Osteoblast (primary cell): ENCODE measurements around the gene STAT4. TPM values are rescaled to one million over a fixed set of nuclear protein-coding genes. Genes with fewer than 3 reads are reported as not detected.
A peak's percentile ranks its signal among the peaks of the same experiment; 100 is the strongest.

Experiments
- DNase-seq: peaks from one replicate; pipeline ENCODE4 v3.0.0; 2011; ENCODE audit warnings: low spot score, mixed read lengths; ENCODE audit not compliant: insufficient read length; ENCODE audit errors: missing footprints
- H2AFZ ChIP-seq: 2 replicates; pipeline ENCODE4 v1.6.0; 2011; ENCODE audit warnings: mild to moderate bottlenecking, low read length
- H3K27ac ChIP-seq: 2 replicates; pipeline ENCODE4 v1.5.1; 2011; ENCODE audit warnings: mild to moderate bottlenecking, low read depth, low read length, moderate library complexity
- H3K27me3 ChIP-seq: 2 replicates; pipeline ENCODE4 v1.6.0; 2012; ENCODE audit warnings: mild to moderate bottlenecking, control low read depth, inconsistent platforms, low read length, moderate library complexity; ENCODE audit not compliant: insufficient read depth
- H3K36me3 ChIP-seq: 2 replicates; pipeline ENCODE4 v1.5.1; 2011; ENCODE audit warnings: mild to moderate bottlenecking, low read length, control low read depth, moderate library complexity; ENCODE audit not compliant: insufficient read depth
- H3K4me1 ChIP-seq: 2 replicates; pipeline ENCODE4 v1.5.1; 2011; ENCODE audit warnings: mild to moderate bottlenecking, low read length, control low read depth, moderate library complexity; ENCODE audit not compliant: insufficient read depth
- H3K4me2 ChIP-seq: 2 replicates; pipeline ENCODE4 v1.6.0; 2011; ENCODE audit warnings: mild to moderate bottlenecking, low read length; ENCODE audit not compliant: insufficient read depth
- H3K4me3 ChIP-seq: fragments of 200-600 bp; sonication (generic); 3 replicates; pipeline ENCODE4 v1.5.1; 2012; ENCODE audit warnings: mild to moderate bottlenecking, low read length, inconsistent platforms; ENCODE audit not compliant: insufficient read depth
- H3K79me2 ChIP-seq: 2 replicates; pipeline ENCODE4 v1.6.0; 2012; ENCODE audit warnings: mild to moderate bottlenecking, low read length, control low read depth, inconsistent platforms; ENCODE audit not compliant: insufficient read depth
- H3K9me3 ChIP-seq: 2 replicates; pipeline ENCODE4 v1.5.1; 2011; ENCODE audit warnings: low read depth, low read length, control low read depth
- H4K20me1 ChIP-seq: 2 replicates; pipeline ENCODE4 v1.6.0; 2012; ENCODE audit warnings: mild to moderate bottlenecking, low read length, control low read depth; ENCODE audit not compliant: insufficient read depth
- CTCF ChIP-seq: IDR thresholded peaks from 2 replicates; pipeline ENCODE4 v1.5.1; 2011; ENCODE audit warnings: mild to moderate bottlenecking, low read depth, low read length, moderate library complexity; ENCODE audit errors: extremely low read depth
- total RNA-seq: library from RNA; depleted of rRNA; stranded (reverse); fragments of >200 nt; gene quantifications from 2 replicates; pipeline ENCODE4 v1.2.3, GENCODE V29; 2012

Gene STAT4
- total RNA-seq, 1 donor, result 16.6 TPM

- Histone ChIP-seq H3K79me2 (no peaks in the 10 kb centered on the region), H2AFZ (no peak overlapping the region), H4K20me1 (no peaks in the 10 kb centered on the region), H3K4me1 (peaks cover 6% of the 10 kb centered on the region), H3K9me3 (no peaks in the 10 kb centered on the region), H3K36me3 (no peaks in the 10 kb centered on the region), H3K4me3 (no peak overlapping the region), H3K27me3 (no peaks in the 10 kb centered on the region), H3K27ac (no peak overlapping the region), H3K4me2 (no peak overlapping the region)
- no peak for TF ChIP-seq CTCF
- no peak for DNase-seq
Measured at GRCh38 chr2:191100216-191100615, 50.6 kb downstream of the STAT4 start.

GRCh38 chr2:191087311-191087710, 63.5 kb downstream of the STAT4 start:
- H4K20me1 ChIP-seq, result no peaks in the 10 kb centered on the region
- no peaks in the 10 kb centered on the region for H3K9me3 ChIP-seq
- no peak overlapping the region for H3K4me2 ChIP-seq
- H3K27me3 ChIP-seq, result no peaks in the 10 kb centered on the region
- DNase-seq, result no peak
- H3K79me2 ChIP-seq, result no peaks in the 10 kb centered on the region
- no peaks in the 10 kb centered on the region for H3K36me3 ChIP-seq
- TF ChIP-seq CTCF, result no peak
- H3K4me3 ChIP-seq, result no peak overlapping the region
- H3K4me1 ChIP-seq, result peaks cover 3% of the 10 kb centered on the region
- H3K27ac ChIP-seq, result no peak overlapping the region
- no peak overlapping the region for H2AFZ ChIP-seq

DNA sequence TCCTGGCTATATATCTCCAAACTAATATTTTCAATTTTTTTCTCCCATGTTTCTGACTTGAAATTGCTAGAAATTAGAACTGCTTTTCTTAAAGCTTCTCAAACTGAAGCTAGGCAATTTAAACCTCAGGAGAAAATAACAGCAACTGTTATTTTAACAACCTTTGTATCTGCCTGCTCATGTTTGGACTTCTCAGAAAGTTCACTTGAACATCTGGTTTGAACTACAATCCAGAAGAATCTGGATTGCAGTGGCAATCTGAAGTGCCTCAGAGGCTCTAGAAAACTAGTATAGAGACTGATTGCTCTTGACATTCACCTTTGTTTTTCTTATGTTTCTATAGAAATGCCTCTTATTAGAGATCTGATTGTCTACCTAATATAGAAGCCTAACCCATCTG, 64.1 kb downstream of the STAT4 start:
- Histone ChIP-seq H3K79me2 (no peaks in the 10 kb centered on the region), H3K4me3 (no peak overlapping the region)
- DNase-seq, result no peak

GRCh38 chr2:191083540-191083939, 67.3 kb downstream of the STAT4 start:
- no peak for DNase-seq
- peaks cover 3% of the 10 kb centered on the region for H3K4me1 ChIP-seq
- TF ChIP-seq CTCF, result no peak
- H3K4me2 ChIP-seq, result no peak overlapping the region
- no peaks in the 10 kb centered on the region for H4K20me1 ChIP-seq
- no peaks in the 10 kb centered on the region for H3K79me2 ChIP-seq
- H3K27me3 ChIP-seq, result no peaks in the 10 kb centered on the region
- no peak overlapping the region for H2AFZ ChIP-seq
- no peak overlapping the region for H3K4me3 ChIP-seq
- no peaks in the 10 kb centered on the region for H3K9me3 ChIP-seq
- H3K27ac ChIP-seq, result peak overlapping the region; percentile 51
- H3K36me3 ChIP-seq, result no peaks in the 10 kb centered on the region

More for the DNA sequence above, 64.1 kb downstream of the STAT4 start:
- TF ChIP-seq CTCF, result no peak
- Histone ChIP-seq H3K9me3 (no peaks in the 10 kb centered on the region), H3K4me1 (peaks cover 3% of the 10 kb centered on the region), H3K27me3 (no peaks in the 10 kb centered on the region), H3K27ac (no peak overlapping the region), H4K20me1 (no peaks in the 10 kb centered on the region), H3K36me3 (no peaks in the 10 kb centered on the region), H3K4me2 (no peak overlapping the region), H2AFZ (no peak overlapping the region)
